SK-N-SH treated with all-trans-retinoic acid at 6 μM for 48 hours (cell line): ENCODE results near the gene FAM110D.

Experiments used
- ATAC-seq: fragments of 200-7000 bp; cut with Tn5 transposase; 3 replicates; pipeline ENCODE4 v1.9.1; 2020; ENCODE audit warnings: mild to moderate bottlenecking, moderate library complexity
- ARNTL ChIP-seq: fragments of 450-650 bp; formaldehyde crosslinking; IDR thresholded peaks from 2 replicates; pipeline ENCODE4 v1.5.0; 2020; ENCODE audit warnings: low read depth, mild to moderate bottlenecking, moderate library complexity, borderline replicate concordance
- CSRNP3 ChIP-seq: fragments of 250-450 bp; sonication (Bioruptor Pico); IDR thresholded peaks from 2 replicates; pipeline ENCODE4 v1.5.1; 2021; ENCODE audit warnings: mild to moderate bottlenecking, moderate library complexity
- ESRRG ChIP-seq: fragments of 250-450 bp; sonication (Bioruptor Pico); IDR thresholded peaks from 2 replicates; pipeline ENCODE4 v1.6.1; 2021; ENCODE audit warnings: mild to moderate bottlenecking
- GLIS3 ChIP-seq: fragments of 250-450 bp; sonication (Bioruptor Pico); IDR thresholded peaks from 2 replicates; pipeline ENCODE4 v1.5.0; 2020; ENCODE audit warnings: mild to moderate bottlenecking, moderate library complexity
- OSR1 ChIP-seq: fragments of 250-450 bp; sonication (Bioruptor Pico); IDR thresholded peaks from 2 replicates; pipeline ENCODE4 v1.8.0; 2022; ENCODE audit warnings: moderate library complexity, mild to moderate bottlenecking, inconsistent platforms
- PATZ1 ChIP-seq: fragments of 250-450 bp; sonication (Bioruptor Pico); IDR thresholded peaks from 2 replicates; pipeline ENCODE4 v1.8.0; 2020; ENCODE audit warnings: mild to moderate bottlenecking, moderate library complexity, borderline replicate concordance
- POU6F1 ChIP-seq: fragments of 250-450 bp; sonication (Bioruptor Pico); IDR thresholded peaks from 2 replicates; pipeline ENCODE4 v1.8.0; 2021; ENCODE audit warnings: low read depth, mild to moderate bottlenecking, moderate library complexity, borderline replicate concordance
- RARB ChIP-seq: fragments of 250-450 bp; sonication (Bioruptor Pico); IDR thresholded peaks from 2 replicates; pipeline ENCODE4 v1.8.0; 2021; ENCODE audit warnings: mild to moderate bottlenecking, moderate library complexity
- SNAI2 ChIP-seq: fragments of 250-450 bp; sonication (Bioruptor Pico); IDR thresholded peaks from 2 replicates; pipeline ENCODE4 v1.5.0; 2020; ENCODE audit warnings: mild to moderate bottlenecking, moderate library complexity
- TCF4 ChIP-seq: fragments of 250-450 bp; sonication (Bioruptor Pico); IDR thresholded peaks from 2 replicates; pipeline ENCODE4 v1.8.0; 2021; ENCODE audit warnings: mild to moderate bottlenecking, moderate library complexity, borderline replicate concordance
- TOX ChIP-seq: fragments of 250-450 bp; sonication (Bioruptor Pico); IDR thresholded peaks from 2 replicates; pipeline ENCODE4 v1.8.0; 2021; ENCODE audit warnings: mild to moderate bottlenecking, moderate library complexity, borderline replicate concordance
- TSHZ2 ChIP-seq: fragments of 250-450 bp; sonication (Bioruptor Pico); IDR thresholded peaks from 2 replicates; pipeline ENCODE4 v1.5.0; 2020; ENCODE audit warnings: mild to moderate bottlenecking, moderate library complexity
- ZC3H10 ChIP-seq: fragments of 250-450 bp; sonication (Bioruptor Pico); IDR thresholded peaks from 2 replicates; pipeline ENCODE4 v1.5.1; 2021; ENCODE audit warnings: mild to moderate bottlenecking, moderate library complexity
- ZFP3 ChIP-seq: fragments of 250-450 bp; sonication (Bioruptor Pico); IDR thresholded peaks from 2 replicates; pipeline ENCODE4 v1.5.0; 2020; ENCODE audit warnings: mild to moderate bottlenecking, moderate library complexity
- ZFP30 ChIP-seq: fragments of 450-650 bp; formaldehyde crosslinking; IDR thresholded peaks from 2 replicates; pipeline ENCODE4 v1.5.0; 2022; ENCODE audit warnings: mild to moderate bottlenecking, moderate library complexity
- ZNF70 ChIP-seq: fragments of 450-650 bp; formaldehyde crosslinking; IDR thresholded peaks from 2 replicates; pipeline ENCODE4 v1.5.0; 2020; ENCODE audit warnings: mild to moderate bottlenecking, moderate library complexity
- ZNF8 ChIP-seq: fragments of 450-650 bp; formaldehyde crosslinking; IDR thresholded peaks from 2 replicates; pipeline ENCODE4 v1.5.0; 2020; ENCODE audit warnings: mild to moderate bottlenecking, moderate library complexity

FAM110D gene

GRCh38 chr1:26125382-26125781, 33.5 kb upstream of the FAM110D start:
- TF ChIP-seq ZFP30 (CRISPR knock-in tag) (no peak), SNAI2 (CRISPR knock-in tag) (no peak), ARNTL (CRISPR knock-in tag) (no peak), ZFP3 (CRISPR knock-in tag) (no peak), ZC3H10 (CRISPR knock-in tag) (no peak), TCF4 (CRISPR knock-in tag) (no peak), POU6F1 (CRISPR knock-in tag) (no peak)
- no peak for ATAC-seq

GRCh38 chr1:26125946-26126320, 32.9 kb upstream of the FAM110D start:
- ATAC-seq = no peak
- TF ChIP-seq ESRRG (CRISPR knock-in tag) = no peak
- TF ChIP-seq TOX (CRISPR knock-in tag) = no peak
- TF ChIP-seq ARNTL (CRISPR knock-in tag) = no peak
- TF ChIP-seq ZFP30 (CRISPR knock-in tag) = no peak
- TF ChIP-seq ZC3H10 (CRISPR knock-in tag) = no peak
- no peak for TF ChIP-seq TSHZ2

GRCh38 chr1:26126321-26127084, 32.4 kb upstream of the FAM110D start:
- no peak for TF ChIP-seq RARB (CRISPR knock-in tag)
- TF ChIP-seq OSR1 (CRISPR knock-in tag) = no peak
- no peak for TF ChIP-seq ZFP3 (CRISPR knock-in tag)
- no peak for TF ChIP-seq CSRNP3
- TF ChIP-seq, all 23 proteins: peak for 0

GRCh38 chr1:26127235-26128163, 31.4 kb upstream of the FAM110D start:
- TF ChIP-seq TOX (CRISPR knock-in tag) = no peak
- no peak for TF ChIP-seq PATZ1
- TF ChIP-seq GLIS3 (CRISPR knock-in tag) = no peak
- TF ChIP-seq ZNF8 (CRISPR knock-in tag) = no peak
- TF ChIP-seq CSRNP3 = no peak
- TF ChIP-seq ZNF70 (CRISPR knock-in tag) = no peak
- ATAC-seq = no peak

More at GRCh38 chr1:26126321-26127084, 32.4 kb upstream of the FAM110D start:
- no peak for ATAC-seq
